ENCODE data around the gene DYNLT2B.

DNA sequence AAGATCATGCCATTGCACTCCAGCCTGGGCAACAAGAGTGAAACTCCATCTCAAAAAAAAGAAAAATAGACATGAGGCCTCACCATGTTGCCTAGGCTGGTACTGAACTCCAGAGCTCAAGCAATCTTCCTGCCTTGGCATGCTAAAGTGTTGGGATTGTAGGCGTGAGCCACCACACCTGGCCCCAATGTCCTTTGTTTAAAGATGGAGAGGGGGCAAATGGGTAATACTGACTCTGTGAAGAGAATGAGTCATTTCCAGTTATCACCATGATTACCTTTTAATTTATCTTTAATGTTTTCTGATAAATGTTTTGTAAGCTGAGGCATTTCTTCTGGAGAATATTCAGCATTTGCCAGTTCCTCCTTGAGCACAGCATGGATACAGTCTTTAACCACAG, 2.2 kb downstream of the DYNLT2B start:
- TF ChIP-seq, protein P1, sequence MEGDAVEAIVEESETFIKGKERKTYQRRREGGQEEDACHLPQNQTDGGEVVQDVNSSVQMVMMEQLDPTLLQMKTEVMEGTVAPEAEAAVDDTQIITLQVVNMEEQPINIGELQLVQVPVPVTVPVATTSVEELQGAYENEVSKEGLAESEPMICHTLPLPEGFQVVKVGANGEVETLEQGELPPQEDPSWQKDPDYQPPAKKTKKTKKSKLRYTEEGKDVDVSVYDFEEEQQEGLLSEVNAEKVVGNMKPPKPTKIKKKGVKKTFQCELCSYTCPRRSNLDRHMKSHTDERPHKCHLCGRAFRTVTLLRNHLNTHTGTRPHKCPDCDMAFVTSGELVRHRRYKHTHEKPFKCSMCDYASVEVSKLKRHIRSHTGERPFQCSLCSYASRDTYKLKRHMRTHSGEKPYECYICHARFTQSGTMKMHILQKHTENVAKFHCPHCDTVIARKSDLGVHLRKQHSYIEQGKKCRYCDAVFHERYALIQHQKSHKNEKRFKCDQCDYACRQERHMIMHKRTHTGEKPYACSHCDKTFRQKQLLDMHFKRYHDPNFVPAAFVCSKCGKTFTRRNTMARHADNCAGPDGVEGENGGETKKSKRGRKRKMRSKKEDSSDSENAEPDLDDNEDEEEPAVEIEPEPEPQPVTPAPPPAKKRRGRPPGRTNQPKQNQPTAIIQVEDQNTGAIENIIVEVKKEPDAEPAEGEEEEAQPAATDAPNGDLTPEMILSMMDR (IDR thresholded peaks at IDR 0.05), result no peak
- no peak for TF ChIP-seq POLR2A (IDR thresholded peaks at IDR 0.05)

Data from esophagus squamous epithelium (tissue), 4 donors.